Fibroblast of mammary gland (primary cell): Measurements from ENCODE around the gene WNT7A.

Experiments
- DNase-seq: peaks from one replicate; pipeline ENCODE4 v3.0.0-alpha.2; 2010; ENCODE audit warnings: low read depth
- H3K4me3 ChIP-seq: 2 replicates; pipeline ENCODE4 v1.5.1; 2011; ENCODE audit warnings: low read depth, mild to moderate bottlenecking, low read length, moderate library complexity; ENCODE audit not compliant: control insufficient read depth
- TF ChIP-seq, protein P1 (sequence below): conservative IDR thresholded peaks from 2 replicates; pipeline ENCODE4 v1.5.1; 2011; ENCODE audit warnings: low read depth, low read length, inconsistent platforms; ENCODE audit not compliant: control insufficient read depth, insufficient read depth

The WNT7A gene

GRCh38 chr3:13841141-13841540, 38.7 kb downstream of the WNT7A start:
- no peak overlapping the region for H3K4me3 ChIP-seq
- DNase-seq, result no peak
- TF ChIP-seq, protein P1, sequence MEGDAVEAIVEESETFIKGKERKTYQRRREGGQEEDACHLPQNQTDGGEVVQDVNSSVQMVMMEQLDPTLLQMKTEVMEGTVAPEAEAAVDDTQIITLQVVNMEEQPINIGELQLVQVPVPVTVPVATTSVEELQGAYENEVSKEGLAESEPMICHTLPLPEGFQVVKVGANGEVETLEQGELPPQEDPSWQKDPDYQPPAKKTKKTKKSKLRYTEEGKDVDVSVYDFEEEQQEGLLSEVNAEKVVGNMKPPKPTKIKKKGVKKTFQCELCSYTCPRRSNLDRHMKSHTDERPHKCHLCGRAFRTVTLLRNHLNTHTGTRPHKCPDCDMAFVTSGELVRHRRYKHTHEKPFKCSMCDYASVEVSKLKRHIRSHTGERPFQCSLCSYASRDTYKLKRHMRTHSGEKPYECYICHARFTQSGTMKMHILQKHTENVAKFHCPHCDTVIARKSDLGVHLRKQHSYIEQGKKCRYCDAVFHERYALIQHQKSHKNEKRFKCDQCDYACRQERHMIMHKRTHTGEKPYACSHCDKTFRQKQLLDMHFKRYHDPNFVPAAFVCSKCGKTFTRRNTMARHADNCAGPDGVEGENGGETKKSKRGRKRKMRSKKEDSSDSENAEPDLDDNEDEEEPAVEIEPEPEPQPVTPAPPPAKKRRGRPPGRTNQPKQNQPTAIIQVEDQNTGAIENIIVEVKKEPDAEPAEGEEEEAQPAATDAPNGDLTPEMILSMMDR, result no peak

GRCh38 chr3:13840456-13840855, 39.4 kb downstream of the WNT7A start:
- no peak for DNase-seq
- no peak overlapping the region for H3K4me3 ChIP-seq
- TF ChIP-seq, protein P1, result no peak

DNA sequence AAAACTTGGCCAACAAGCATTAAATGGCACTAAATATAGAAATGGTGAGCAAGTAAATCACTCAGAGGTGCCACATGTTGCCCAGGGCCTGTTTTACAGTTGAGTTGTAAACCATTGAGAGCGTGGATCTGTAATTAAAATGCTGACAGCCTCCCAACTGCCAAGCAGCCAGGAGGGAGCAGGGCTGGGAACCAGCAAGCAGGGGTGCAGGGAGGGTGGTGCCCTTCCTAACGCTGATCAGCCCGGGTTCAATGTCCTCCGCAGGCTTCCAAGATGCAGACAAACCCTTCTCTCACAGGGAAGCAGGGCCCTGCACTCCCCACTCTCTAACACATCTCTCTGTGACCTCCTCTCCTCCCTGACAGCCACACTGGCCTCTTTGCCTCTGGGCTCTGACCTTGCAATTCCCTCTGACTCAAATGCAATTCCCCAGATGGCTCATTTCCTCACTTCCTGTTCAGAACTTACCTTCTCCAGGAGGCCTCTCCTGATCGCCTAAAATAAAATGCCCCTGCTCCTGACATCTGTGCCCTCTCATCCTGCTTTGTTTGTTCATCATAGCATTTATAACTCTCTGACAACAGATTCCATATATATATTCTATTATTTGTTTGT, 40.0 kb downstream of the WNT7A start:
- H3K4me3 ChIP-seq, result no peak overlapping the region
- TF ChIP-seq, protein P1, result no peak
- no peak for DNase-seq

GRCh38 chr3:13839253-13839652, 40.6 kb downstream of the WNT7A start:
- DNase-seq, result no peak
- TF ChIP-seq, protein P1, result no peak

DNA sequence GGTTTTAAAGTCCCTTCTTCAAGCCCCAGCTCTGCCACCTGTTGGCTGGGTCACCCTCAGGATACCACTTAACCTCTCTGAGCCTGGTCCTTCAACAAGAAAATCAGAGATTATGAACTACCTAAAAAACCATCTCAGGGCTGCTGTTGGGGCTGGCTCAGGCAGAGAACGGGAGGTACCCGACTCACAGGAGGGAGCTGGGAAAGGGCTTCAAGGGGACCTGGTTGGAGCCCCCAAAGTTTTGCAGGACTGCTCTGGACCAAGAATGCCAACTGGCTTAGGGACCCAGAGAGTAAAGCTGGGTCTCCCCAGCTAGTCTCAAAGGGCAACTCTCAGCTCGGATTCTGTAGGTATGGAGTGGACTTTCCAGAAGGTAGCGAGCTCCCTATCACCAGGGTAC, 41.5 kb downstream of the WNT7A start:
- DNase-seq, result no peak
- TF ChIP-seq, protein P1, result no peak
- no peak overlapping the region for H3K4me3 ChIP-seq

More at GRCh38 chr3:13839253-13839652, 40.6 kb downstream of the WNT7A start:
- H3K4me3 ChIP-seq, result no peak overlapping the region

- TF ChIP-seq, protein P1, result no peak
- no peak overlapping the region for H3K4me3 ChIP-seq
- no peak for DNase-seq
These were observed 42.1 kb downstream of the WNT7A start for GRCh38 chr3:13837751-13838150.
